DMS114 treated with DMSO at 0.1 percent for 48 hours (cell line): ENCODE measurements around the gene HNRNPU.

Experiments
- DNase-seq: peaks from one replicate; lab custom pipeline; 2025; ENCODE audit not compliant: unreplicated experiment; lab: John Stamatoyannopoulos, UW

Gene HNRNPU

GRCh38 chr1:244810221-244810620 lies 54.1 kb downstream of the HNRNPU start:
- no peak for DNase-seq

- no peak for DNase-seq
These were observed 57.2 kb downstream of the HNRNPU start for GRCh38 chr1:244807138-244807537.

- no peak for DNase-seq
These were observed 59.5 kb downstream of the HNRNPU start for GRCh38 chr1:244804841-244805240.

DNA sequence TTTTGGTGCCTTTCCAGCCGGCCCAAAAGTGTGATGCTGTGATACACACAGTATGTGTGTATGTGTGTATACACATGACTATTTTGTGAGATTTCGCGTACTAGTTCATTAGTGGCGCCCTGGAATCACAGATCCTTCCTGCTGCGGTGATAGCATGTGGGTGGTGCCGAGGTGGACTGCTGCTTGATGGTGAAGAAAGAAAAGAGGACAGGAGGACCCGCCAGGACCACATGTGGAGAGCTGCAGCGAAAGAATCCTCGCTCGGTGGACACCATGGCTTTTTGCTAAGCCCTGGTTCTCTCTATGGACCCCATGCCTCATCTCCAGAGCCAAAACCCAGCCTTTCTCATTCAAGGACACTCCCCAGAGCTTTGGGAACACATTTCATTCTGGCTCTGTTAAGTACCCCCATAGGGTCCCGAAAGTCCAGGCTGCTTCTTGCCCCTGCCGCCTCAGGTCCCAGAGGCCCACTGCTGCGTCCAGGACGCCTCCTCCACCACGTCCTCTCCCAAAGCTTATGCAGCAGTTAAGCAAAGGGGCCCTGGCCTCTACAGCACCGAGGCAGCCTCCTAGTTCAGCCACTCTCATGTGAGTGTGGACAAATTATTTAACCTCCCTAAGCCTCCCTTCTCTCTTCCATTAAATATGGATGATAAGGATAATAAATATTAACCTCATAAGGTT lies 61.6 kb downstream of the HNRNPU start:
- DNase-seq = no peak

DNA sequence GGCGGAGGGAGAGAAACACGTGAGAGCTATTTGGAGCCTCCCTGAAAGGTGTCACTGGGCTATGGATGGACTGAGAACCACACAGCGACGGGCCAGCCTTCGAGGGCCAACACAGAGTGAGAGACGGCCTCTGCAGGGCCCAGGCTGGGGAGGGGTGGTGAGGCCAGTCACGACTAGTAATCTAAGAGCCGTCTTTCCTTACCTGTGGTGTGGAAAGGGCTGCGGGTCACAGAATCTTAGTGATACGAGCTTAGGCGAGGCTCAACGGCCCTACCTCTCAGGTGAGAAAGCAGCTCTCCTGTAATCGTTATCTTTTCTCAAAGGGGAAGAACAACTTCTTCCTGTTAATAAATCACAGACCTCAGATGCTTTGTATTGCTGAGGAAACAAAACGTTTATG lies 62.3 kb downstream of the HNRNPU start:
- no peak for DNase-seq

DNA sequence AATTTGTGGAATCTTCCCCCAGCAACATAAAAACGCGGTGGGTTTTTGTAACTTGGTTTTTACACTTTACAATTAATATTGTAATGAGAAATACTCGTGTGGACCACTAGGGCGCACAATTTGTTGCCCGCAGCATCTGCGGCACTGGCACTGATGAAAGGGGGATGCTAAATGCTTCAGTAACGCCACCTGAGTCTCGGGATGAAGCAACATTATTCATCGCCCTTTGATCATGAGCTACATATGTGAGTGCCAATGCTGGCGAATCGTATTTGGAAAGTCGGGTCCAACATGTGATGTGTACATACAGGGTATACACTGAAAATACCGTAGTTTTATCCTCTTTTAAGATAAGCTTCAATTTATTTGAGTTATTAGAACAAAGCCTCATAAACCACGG lies 63.1 kb downstream of the HNRNPU start:
- no peak for DNase-seq

DNA sequence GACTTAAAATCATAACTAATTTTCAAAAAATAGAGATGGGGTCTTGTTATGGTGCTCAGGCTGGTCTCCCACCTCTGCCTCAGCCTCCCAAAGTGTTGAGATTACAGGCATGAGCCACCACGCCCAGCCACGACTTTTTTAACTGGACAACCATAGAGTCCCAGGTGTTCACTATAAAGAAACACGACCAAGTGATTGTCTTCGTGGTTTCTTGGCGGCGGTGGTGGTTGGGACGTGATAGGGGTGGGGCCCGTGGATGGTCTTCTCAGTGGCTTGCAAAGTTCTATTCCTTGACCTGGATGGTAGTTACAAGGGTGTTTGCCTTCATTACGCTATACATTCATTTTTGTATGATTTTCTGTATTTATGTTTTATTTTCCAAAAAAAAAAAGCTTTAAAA lies 63.5 kb downstream of the HNRNPU start:
- no peak for DNase-seq
